GM23248 (cell line): Measurements from ENCODE around the gene HIF1AN.

Experiments
- EZH2 ChIP-seq: fragments of 200-600 bp; sonication (generic); IDR thresholded peaks from 2 replicates; pipeline ENCODE4 v1.6.1; 2018; ENCODE audit warnings: antibody characterized with exemption, mild to moderate bottlenecking; ENCODE audit not compliant: insufficient read depth, poor library complexity, severe bottlenecking
- EZH2phosphoT487 ChIP-seq: fragments of 200-600 bp; sonication (generic); IDR thresholded peaks from 2 replicates; pipeline ENCODE4 v1.6.1; 2018; ENCODE audit warnings: antibody characterized with exemption, moderate library complexity, mild to moderate bottlenecking, low read depth; ENCODE audit not compliant: insufficient read depth

GRCh38 chr10:100508266-100508665 is 27.5 kb upstream of the HIF1AN start:
- TF ChIP-seq EZH2 = no peak
- no peak for TF ChIP-seq EZH2phosphoT487
